Endothelial cell of umbilical vein (primary cell): ENCODE measurements around the gene VAPB. TPM values are rescaled to one million over a fixed set of nuclear protein-coding genes. Genes with fewer than 3 reads are reported as not detected.

Source experiments
- BruUV-seq: library from RNA; stranded (reverse); fragments of 400-500 nt; replicated peaks from 2 replicates; lab custom pipeline; 2021; lab: Mats Ljungman, UMichigan
- CTCF ChIA-PET: fragments of 300-600, 350-600 bp; sonication (Branson Sonifier 250); formaldehyde crosslinking; loops from one replicate; lab custom pipeline; 2021; ENCODE audit warnings: antibody characterized with exemption, inconsistent platforms; lab: Charles Lee
- POLR2A ChIA-PET: fragments of 300-600, 350-600 bp; sonication (Branson Sonifier 250); formaldehyde crosslinking; loops from one replicate; lab custom pipeline; 2021; ENCODE audit warnings: antibody characterized with exemption, inconsistent platforms; lab: Charles Lee
- DNase-seq: peaks from one replicate; pipeline ENCODE4 v3.0.0-alpha.2; 2011; ENCODE audit warnings: low read depth, low spot score
- FAIRE-seq: peaks from 2 replicates; lab custom pipeline; 2011; peaks lifted over from hg19 to GRCh38; lab: Jason Lieb, UNC
- H2AFZ ChIP-seq: 2 replicates; pipeline ENCODE4 v1.6.0; 2012; ENCODE audit warnings: low read depth, low read length, control low read depth, inconsistent platforms
- H3K27ac ChIP-seq: 2 replicates; pipeline ENCODE4 v1.5.1; 2011; ENCODE audit warnings: low read depth, mild to moderate bottlenecking, control low read depth, low read length, moderate library complexity; ENCODE audit not compliant: insufficient read depth
- H3K27me3 ChIP-seq, 2 experiments: 2 replicates each; pipeline versions ENCODE4 v1.6.0 to v1.6.1; 2011; ENCODE audit warnings: low read length in 2 of 2, mixed read lengths in 1 of 2; ENCODE audit not compliant: control insufficient read depth in 2 of 2, insufficient read depth in 2 of 2
- H3K36me3 ChIP-seq, 2 experiments: 2 replicates in 1 of 2; 3 replicates in 1 of 2; pipeline ENCODE4 v1.5.1; 2011; ENCODE audit warnings: low read length in 2 of 2, mild to moderate bottlenecking in 1 of 2, moderate library complexity in 1 of 2; ENCODE audit not compliant: control insufficient read depth in 2 of 2, insufficient read depth in 2 of 2; ENCODE audit errors: extremely low read depth in 1 of 2
- H3K4me1 ChIP-seq: 3 replicates; pipeline ENCODE4 v1.5.1; 2011; ENCODE audit warnings: mild to moderate bottlenecking, low read length; ENCODE audit not compliant: control insufficient read depth, insufficient read depth; ENCODE audit errors: extremely low read depth
- H3K4me2 ChIP-seq: 2 replicates; pipeline ENCODE4 v1.6.1; 2011; ENCODE audit warnings: low read length, control low read depth, mixed read lengths; ENCODE audit not compliant: insufficient read depth
- H3K4me3 ChIP-seq, 3 experiments: fragments of 200-600 bp in 1 of 3; sonication (generic), shearing (Covaris generic) in 1 of 3; replicated peaks in 1 of 3; 2 replicates each; pipeline ENCODE4 v1.5.1; 2011 to 2016; ENCODE audit warnings: control low read depth in 3 of 3, low read length in 3 of 3, mild to moderate bottlenecking in 2 of 3, inconsistent platforms in 1 of 3, low read depth in 1 of 3, moderate library complexity in 1 of 3; ENCODE audit not compliant: insufficient read depth in 1 of 3
- H3K79me2 ChIP-seq: 2 replicates; pipeline ENCODE4 v1.6.0; 2012; ENCODE audit warnings: low read length, inconsistent platforms; ENCODE audit not compliant: control insufficient read depth, insufficient read depth
- H3K9ac ChIP-seq: replicated peaks from 2 replicates; pipeline ENCODE3; 2011; ENCODE audit warnings: low read length, control low read depth; ENCODE audit not compliant: insufficient read depth; ENCODE audit errors: extremely low read depth
- H3K9me1 ChIP-seq: replicated peaks from 3 replicates; pipeline ENCODE4 v1.6.0; 2011; ENCODE audit warnings: mild to moderate bottlenecking, low read length; ENCODE audit not compliant: control insufficient read depth, insufficient read depth; ENCODE audit errors: extremely low read depth
- H3K9me3 ChIP-seq: replicated peaks from 2 replicates; pipeline ENCODE4 v1.5.1; 2012; ENCODE audit warnings: low read length, inconsistent platforms; ENCODE audit not compliant: control insufficient read depth, insufficient read depth
- H4K20me1 ChIP-seq: replicated peaks from 2 replicates; pipeline ENCODE3; 2011; ENCODE audit warnings: mild to moderate bottlenecking, low read length; ENCODE audit not compliant: control insufficient read depth, insufficient read depth; ENCODE audit errors: extremely low read depth
- EZH2 ChIP-seq: IDR thresholded peaks from 2 replicates; pipeline ENCODE4 v1.6.1; 2012; ENCODE audit warnings: borderline replicate concordance, low read depth, mild to moderate bottlenecking, moderate library complexity, low read length, inconsistent platforms; ENCODE audit not compliant: severe bottlenecking
- FOS ChIP-seq: IDR thresholded peaks from 2 replicates; pipeline ENCODE4 v1.6.1; 2011; ENCODE audit warnings: mild to moderate bottlenecking, low read length, moderate library complexity, borderline replicate concordance; ENCODE audit not compliant: insufficient read depth
- GATA2 ChIP-seq: IDR thresholded peaks from 2 replicates; pipeline ENCODE4 v1.7.0; 2011; ENCODE audit warnings: low read depth, mild to moderate bottlenecking, moderate library complexity, mixed read lengths, low read length; ENCODE audit not compliant: insufficient read length, insufficient read depth
- MYC ChIP-seq: IDR thresholded peaks from one replicate; pipeline ENCODE4 v1.6.1; 2011; ENCODE audit warnings: mild to moderate bottlenecking, low read depth, low read length
- POLR2A ChIP-seq: IDR thresholded peaks from 2 replicates; pipeline ENCODE4 v1.6.1; 2012; ENCODE audit warnings: low read depth, mild to moderate bottlenecking, control low read depth, low read length
- dilution Hi-C: fragments of 300-500 bp; cut with MboI; formaldehyde crosslinking; loops from one replicate; pipeline ENCODE4 v1.15.0; 2019; ENCODE audit warnings: low sequenced_read_pairs; ENCODE audit not compliant: extremely low pct_ligation_motif_present
- intact Hi-C: fragments of 100-400 bp; cut with micrococcal nuclease; formaldehyde crosslinking; loops from one replicate; pipeline ENCODE4 v1.10.0; 2022
- polyA plus RNA-seq, 4 experiments: library from polyadenylated mRNA; depleted of rRNA in 3 of 4; stranded (reverse) in 3 of 4; unstranded in 1 of 4; fragments of >200 nt; gene quantifications; 2 replicates each; pipeline versions ENCODE4 v1.2.1 to v1.2.3, GENCODE V29; 2011 to 2012; ENCODE audit warnings: missing spikeins in 1 of 4
- total RNA-seq: library from RNA; stranded (reverse); gene quantifications from 2 replicates; pipeline ENCODE4 v1.2.3, GENCODE V29; 2021
- TF ChIP-seq, protein P1 (sequence below): IDR thresholded peaks from 2 replicates; pipeline ENCODE4 v1.6.1; 2011; ENCODE audit not compliant: insufficient read depth, insufficient read length

VAPB gene
- total and polyA plus RNA-seq, 2 donors (not counting 3 experiments of a cell fraction or from before 2014, with no cell fraction given) = 17.9 to 48.9 TPM

- Histone ChIP-seq H3K27me3 (no peaks in the 10 kb centered on the region), H2AFZ (no peak overlapping the region), H3K9me3 (no peaks in the 10 kb centered on the region), H4K20me1 (no peaks in the 10 kb centered on the region), H3K36me3 (peaks cover 4 to 15% of the 10 kb centered on the region in 2 experiments), H3K9ac (no peak overlapping the region), H3K27ac (no peak overlapping the region), H3K9me1 (no peaks in the 10 kb centered on the region), H3K4me2 (no peak overlapping the region), H3K79me2 (peaks cover 2% of the 10 kb centered on the region), H3K4me1 (no peaks in the 10 kb centered on the region), H3K4me3 (no peak overlapping the region)
- DNase-seq = no peak
- TF ChIP-seq, protein P1, sequence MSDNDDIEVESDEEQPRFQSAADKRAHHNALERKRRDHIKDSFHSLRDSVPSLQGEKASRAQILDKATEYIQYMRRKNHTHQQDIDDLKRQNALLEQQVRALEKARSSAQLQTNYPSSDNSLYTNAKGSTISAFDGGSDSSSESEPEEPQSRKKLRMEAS = no peak
- peak; percentile 18 for TF ChIP-seq FOS
- intact Hi-C loops = no loop called here
- ChIA-PET POLR2A (no interaction called here), CTCF (interaction anchor here (1.1 kb wide), 1 partner anchor 11 kb away, joined by 7 read pairs; no protein-coding TSS in a partner anchor)
- dilution Hi-C loops = no loop called here
- BruUV-seq = no TSS peak
- no peak for FAIRE-seq
Observed at GRCh38 chr20:58349570-58349969, 39.5 kb upstream of the VAPB start.

- Histone ChIP-seq H3K27me3 (no peaks in the 10 kb centered on the region), H2AFZ (no peak overlapping the region), H3K4me3 (no peak overlapping the region), H4K20me1 (no peaks in the 10 kb centered on the region), H3K9me1 (no peaks in the 10 kb centered on the region), H3K36me3 (peaks cover 5 to 10% of the 10 kb centered on the region in 2 experiments), H3K4me2 (no peak overlapping the region), H3K4me1 (no peaks in the 10 kb centered on the region), H3K9me3 (no peaks in the 10 kb centered on the region), H3K79me2 (no peaks in the 10 kb centered on the region), H3K27ac (no peak overlapping the region), H3K9ac (no peak overlapping the region)
- POLR2A ChIA-PET = no interaction called here
- intact Hi-C loops (no loop called here), dilution Hi-C loops (no loop called here)
- TF ChIP-seq POLR2A (no peak), FOS (no peak), GATA2 (no peak), MYC (no peak), EZH2 (no peak)
- TF ChIP-seq, protein P1 = no peak
- FAIRE-seq = no peak
- no TSS peak for BruUV-seq
- CTCF ChIA-PET = no interaction called here
- no peak for DNase-seq
Observed at GRCh38 chr20:58352468-58352867, 36.6 kb upstream of the VAPB start.
